IMR-90 (cell line): ENCODE results near the gene TMPRSS13. TPM values are rescaled to one million over a fixed set of nuclear protein-coding genes. Genes with fewer than 3 reads are reported as not detected.

Source experiments
- ATAC-seq: fragments of 200-7000 bp; cut with Tn5 transposase; 2 replicates; pipeline ENCODE4 v1.9.1; 2020; ENCODE audit warnings: low read depth, mild to moderate bottlenecking, moderate library complexity
- BruUV-seq: library from RNA; stranded (reverse); fragments of 400-500 nt; replicated peaks from 2 replicates; lab custom pipeline; 2021; lab: Mats Ljungman, UMichigan
- CTCF ChIA-PET: fragments of 300-600 bp; formaldehyde crosslinking; extraction: SDS; loops from one replicate; lab custom pipeline; 2021; ENCODE audit warnings: antibody characterized with exemption; lab: Yijun Ruan, JAX
- POLR2A ChIA-PET: fragments of 300-600 bp; sonication (Branson Sonifier 250); formaldehyde crosslinking; loops from one replicate; lab custom pipeline; 2022; ENCODE audit warnings: antibody characterized with exemption; ENCODE audit not compliant: unreplicated experiment; lab: Charles Lee
- DNase-seq: peaks from one replicate; pipeline ENCODE4 v3.0.0; 2013
- H2AFZ ChIP-seq: replicated peaks from 2 replicates; pipeline ENCODE3; 2013; ENCODE audit warnings: low read length, mild to moderate bottlenecking; ENCODE audit not compliant: poor library complexity
- H2AK5ac ChIP-seq: 2 replicates; pipeline ENCODE4 v1.6.1; 2013; ENCODE audit warnings: low read depth, low read length, inconsistent platforms
- H2AK9ac ChIP-seq: replicated peaks from 2 replicates; pipeline ENCODE3; 2013; ENCODE audit warnings: mild to moderate bottlenecking, low read depth, low read length, moderate library complexity; ENCODE audit not compliant: poor library complexity
- H2BK120ac ChIP-seq: 2 replicates; pipeline ENCODE4 v1.6.1; 2013; ENCODE audit warnings: low read depth, low read length, inconsistent platforms
- H2BK15ac ChIP-seq: 3 replicates; pipeline ENCODE4 v1.6.1; 2013; ENCODE audit warnings: low read depth, low read length, inconsistent platforms
- H2BK20ac ChIP-seq: 2 replicates; pipeline ENCODE4 v1.6.1; 2013; ENCODE audit warnings: low read depth, mild to moderate bottlenecking, inconsistent platforms, low read length, moderate library complexity
- H2BK5ac ChIP-seq: 2 replicates; pipeline ENCODE4 v1.6.1; 2013; ENCODE audit warnings: mild to moderate bottlenecking, low read depth, low read length, inconsistent platforms; ENCODE audit not compliant: poor library complexity, severe bottlenecking
- H3K14ac ChIP-seq: replicated peaks from 2 replicates; pipeline ENCODE4 v1.6.1; 2013; ENCODE audit warnings: low read depth, low read length, inconsistent platforms
- H3K18ac ChIP-seq: 2 replicates; pipeline ENCODE4 v1.6.1; 2013; ENCODE audit warnings: low read depth, low read length, control low read depth
- H3K23ac ChIP-seq: 2 replicates; pipeline ENCODE4 v1.6.1; 2013; ENCODE audit warnings: low read depth, low read length, inconsistent platforms
- H3K27ac ChIP-seq: 2 replicates; pipeline ENCODE4 v1.5.1; 2013; ENCODE audit warnings: mild to moderate bottlenecking, control low read depth, low read length; ENCODE audit not compliant: insufficient read depth
- H3K27me3 ChIP-seq: 2 replicates; pipeline ENCODE4 v1.6.1; 2013; ENCODE audit warnings: low read length; ENCODE audit not compliant: control insufficient read depth, insufficient read depth
- H3K36me3 ChIP-seq: 2 replicates; pipeline ENCODE4 v1.6.1; 2013; ENCODE audit warnings: low read length, mixed read lengths; ENCODE audit not compliant: control insufficient read depth, insufficient read depth
- H3K4ac ChIP-seq: 2 replicates; pipeline ENCODE4 v1.6.1; 2013; ENCODE audit warnings: low read depth, low read length, inconsistent platforms
- H3K4me1 ChIP-seq: 2 replicates; pipeline ENCODE4 v1.6.1; 2013; ENCODE audit warnings: low read length, mixed read lengths; ENCODE audit not compliant: control insufficient read depth, insufficient read depth
- H3K4me2 ChIP-seq: 2 replicates; pipeline ENCODE4 v1.6.1; 2013; ENCODE audit warnings: low read depth, mild to moderate bottlenecking, control low read depth, low read length, moderate library complexity
- H3K4me3 ChIP-seq: 2 replicates; pipeline ENCODE4 v1.5.1; 2013; ENCODE audit warnings: low read depth, mild to moderate bottlenecking, control low read depth, low read length, moderate library complexity; ENCODE audit not compliant: insufficient read depth
- H3K56ac ChIP-seq: 2 replicates; pipeline ENCODE4 v1.6.1; 2013; ENCODE audit warnings: low read length, inconsistent platforms; ENCODE audit not compliant: insufficient read depth; ENCODE audit errors: extremely low read depth
- H3K79me1 ChIP-seq, 2 experiments: 2 replicates each; pipeline ENCODE4 v1.6.1; 2013; ENCODE audit warnings: low read length in 2 of 2, inconsistent platforms in 1 of 2, low read depth in 1 of 2
- H3K9ac ChIP-seq: 2 replicates; pipeline ENCODE4 v1.6.1; 2013; ENCODE audit warnings: low read depth, low read length, control low read depth
- H3K9me1 ChIP-seq: 2 replicates; pipeline ENCODE4 v1.6.1; 2013; ENCODE audit warnings: low read length, inconsistent platforms; ENCODE audit not compliant: insufficient read depth
- H3K9me3 ChIP-seq: 2 replicates; pipeline ENCODE4 v1.6.1; 2013; ENCODE audit warnings: low read length; ENCODE audit not compliant: control insufficient read depth, insufficient read depth
- H4K20me1 ChIP-seq: 2 replicates; pipeline ENCODE4 v1.6.1; 2013; ENCODE audit warnings: low read length, inconsistent platforms; ENCODE audit not compliant: insufficient read depth
- H4K5ac ChIP-seq: 2 replicates; pipeline ENCODE4 v1.6.1; 2013; ENCODE audit warnings: mild to moderate bottlenecking, low read depth, low read length, control low read depth
- H4K8ac ChIP-seq, 2 experiments: 2 replicates each; pipeline ENCODE4 v1.6.1; 2013; ENCODE audit warnings: low read depth in 2 of 2, low read length in 2 of 2, control low read depth in 1 of 2, inconsistent platforms in 1 of 2
- H4K91ac ChIP-seq: 2 replicates; pipeline ENCODE4 v1.6.1; 2013; ENCODE audit warnings: low read depth, low read length, inconsistent platforms; ENCODE audit not compliant: insufficient read depth
- CEBPB ChIP-seq: IDR thresholded peaks from 2 replicates; pipeline ENCODE4 v1.6.1; 2012; ENCODE audit warnings: low read depth, low read length, improper control_type of control experiment
- POLR2A ChIP-seq: IDR thresholded peaks from 2 replicates; pipeline ENCODE4 v1.6.1; 2012; ENCODE audit warnings: mild to moderate bottlenecking, low read depth, low read length
- RCOR1 ChIP-seq: IDR thresholded peaks from 2 replicates; pipeline ENCODE4 v1.6.1; 2012; ENCODE audit warnings: mild to moderate bottlenecking, low read length, improper control_type of control experiment; ENCODE audit not compliant: insufficient replicate concordance
- WGBS, 2 experiments: methylation state at CpG; one replicate each; pipeline versions ENCODE4 v1.1.5 to v1.1.7; 2013; ENCODE audit warnings: missing lambda C conversion rate in 2 of 2; ENCODE audit not compliant: insufficient read length in 1 of 2; ENCODE audit errors: extremely low coverage in 2 of 2; 5-methylcytosine and 5-hydroxymethylcytosine counted together
- dilution Hi-C: fragments of 300-500 bp; cut with HindIII; formaldehyde crosslinking; loops from one replicate; pipeline ENCODE4 v1.14.3; 2018; ENCODE audit warnings: low sequenced_read_pairs; ENCODE audit not compliant: unreplicated experiment
- in situ Hi-C: fragments of 300-500 bp; cut with MboI; formaldehyde crosslinking; loops from 3 replicates; pipeline ENCODE4 v1.14.3; 2019; ENCODE audit warnings: low sequenced_read_pairs, inconsistent platforms, mixed read lengths
- intact Hi-C: fragments of 100-400 bp; cut with micrococcal nuclease; formaldehyde crosslinking; loops from 2 replicates; pipeline ENCODE4 v1.10.0; 2022
- polyA plus RNA-seq, 3 experiments: library from polyadenylated mRNA; depleted of rRNA; stranded (reverse); fragments of >200 nt; gene quantifications; 2 replicates each; pipeline ENCODE4 v1.2.3, GENCODE V29; 2012; ENCODE audit warnings: low replicate concordance in 1 of 3
- total RNA-seq: library from RNA; depleted of rRNA; stranded (reverse); fragments of >200 nt; gene quantifications from 2 replicates; pipeline ENCODE4 v1.2.3, GENCODE V29; 2012

TMPRSS13 gene
- total and polyA plus RNA-seq, 2 of the 4 experiments (the other 2 are of a cell fraction): not detected

- dilution Hi-C loops (no loop called here), intact Hi-C loops (no loop called here), in situ Hi-C loops (no loop called here)
- DNase-seq (no peak), ATAC-seq (no peak)
- H2BK120ac ChIP-seq: no peak overlapping the region
- H3K27me3 ChIP-seq: no peaks in the 10 kb centered on the region; the same call in 1 of the 2 replicates
- ChIA-PET POLR2A (no interaction called here), CTCF (no interaction called here)
- no CpG with 5 or more reads among the region's 3 CpGs for WGBS, 2 experiments
- H3K23ac ChIP-seq: no peak overlapping the region
- no peaks in the 10 kb centered on the region for H3K9me3 ChIP-seq
- no peaks in the 10 kb centered on the region for H4K20me1 ChIP-seq
- no peak overlapping the region for H2BK20ac ChIP-seq
- no peak overlapping the region for H3K27ac ChIP-seq
- H3K79me1 ChIP-seq: no peaks in the 10 kb centered on the region
- no peak overlapping the region for H2BK15ac ChIP-seq
- BruUV-seq: no TSS peak
- no peak overlapping the region for H4K91ac ChIP-seq
- no peak overlapping the region for H3K4me2 ChIP-seq
- H4K5ac ChIP-seq: no peak overlapping the region
- no peak overlapping the region for H2AK9ac ChIP-seq
- H3K56ac ChIP-seq: no peak overlapping the region
- no peak overlapping the region for H3K18ac ChIP-seq
- no peak overlapping the region for H2AK5ac ChIP-seq
- no peak overlapping the region for H4K8ac ChIP-seq
- no peak overlapping the region for H2BK5ac ChIP-seq
- H2AFZ ChIP-seq: no peak overlapping the region
- TF ChIP-seq POLR2A (no peak), RCOR1 (no peak), CEBPB (no peak)
- no peak overlapping the region for H3K4me3 ChIP-seq
- no peak overlapping the region for H3K4ac ChIP-seq
- H3K36me3 ChIP-seq: no peaks in the 10 kb centered on the region
- H3K4me1 ChIP-seq: no peaks in the 10 kb centered on the region
- no peaks in the 10 kb centered on the region for H3K9me1 ChIP-seq
- no peak overlapping the region for H3K9ac ChIP-seq
- no peak overlapping the region for H3K14ac ChIP-seq
Observed at GRCh38 chr11:117962826-117963225, 33.6 kb upstream of the TMPRSS13 start.
